A549 (cell line): ENCODE measurements around the gene UST. TPM values are rescaled to one million over a fixed set of nuclear protein-coding genes. Genes with fewer than 3 reads are reported as not detected.

Experiments used
- ATAC-seq, 2 experiments: fragments of 200-7000 bp in 1 of 2; fragments of >200 bp in 1 of 2; cut with Nextera tagmentation in 1 of 2; cut with Tn5 transposase in 1 of 2; 3 replicates each; pipeline versions ENCODE4 v1.8.0 to v1.9.1; 2018 to 2020; ENCODE audit warnings: mild to moderate bottlenecking in 1 of 2, moderate library complexity in 1 of 2
- CTCF ChIA-PET: fragments of 300-600 bp; sonication (Branson Sonifier 250); formaldehyde crosslinking; extraction: SDS; loops from one replicate; lab custom pipeline; 2021; ENCODE audit warnings: antibody characterized with exemption, inconsistent platforms; lab: Yijun Ruan, JAX
- POLR2A ChIA-PET: fragments of 350-600 bp; formaldehyde crosslinking; extraction: SDS; loops from one replicate; lab custom pipeline; 2021; ENCODE audit warnings: antibody characterized with exemption, inconsistent platforms; lab: Yijun Ruan, JAX
- DNase-seq, 2 experiments: peaks; one replicate each; pipeline versions ENCODE4 v3.0.0 to v3.0.0-alpha.2; 2011 to 2016; ENCODE audit warnings: low read depth in 1 of 2, low spot score in 1 of 2
- FAIRE-seq: peaks from 2 replicates; lab custom pipeline; 2011; peaks lifted over from hg19 to GRCh38; lab: Jason Lieb, UNC
- H3K27ac ChIP-seq, 2 experiments: fragments of >200 bp; sonication (Bioruptor Twin); formaldehyde crosslinking; 3 replicates each; pipeline ENCODE4 v1.5.1; 2016 to 2017
- H3K4me1 ChIP-seq: fragments of >200 bp; sonication (Bioruptor Twin); formaldehyde crosslinking; 3 replicates; pipeline ENCODE4 v1.6.1; 2016
- H3K4me2 ChIP-seq: fragments of >200 bp; sonication (Bioruptor Twin); formaldehyde crosslinking; 3 replicates; pipeline ENCODE4 v1.6.1; 2016
- H3K4me3 ChIP-seq: fragments of >200 bp; sonication (Bioruptor Twin); formaldehyde crosslinking; 3 replicates; pipeline ENCODE4 v1.5.1; 2016
- H3K9me3 ChIP-seq: fragments of >200 bp; sonication (Bioruptor Twin); formaldehyde crosslinking; 3 replicates; pipeline ENCODE4 v1.6.1; 2016
- CBX2 ChIP-seq: fragments of 200-600 bp; sonication (generic); IDR thresholded peaks from 2 replicates; pipeline ENCODE4 v1.6.1; 2016; ENCODE audit warnings: low read depth, mild to moderate bottlenecking, borderline replicate concordance
- CHD4 ChIP-seq: fragments of 200-600 bp; sonication (generic); IDR thresholded peaks from 2 replicates; pipeline ENCODE4 v1.6.1; 2016; ENCODE audit warnings: antibody characterized with exemption, mild to moderate bottlenecking, borderline replicate concordance
- EHF ChIP-seq: fragments of 250-450 bp; sonication (Bioruptor Pico); IDR thresholded peaks from 2 replicates; pipeline ENCODE4 v1.5.0; 2020; ENCODE audit warnings: mild to moderate bottlenecking
- EHMT2 ChIP-seq: fragments of 200-600 bp; sonication (generic); IDR thresholded peaks from 2 replicates; pipeline ENCODE4 v1.6.1; 2016; ENCODE audit warnings: antibody characterized with exemption, low read depth, mild to moderate bottlenecking, moderate library complexity
- FOXS1 ChIP-seq: fragments of 250-450 bp; sonication (Bioruptor Pico); IDR thresholded peaks from 2 replicates; pipeline ENCODE4 v1.5.0; 2020; ENCODE audit warnings: mild to moderate bottlenecking, moderate library complexity
- HEYL ChIP-seq: fragments of 250-450 bp; sonication (Bioruptor Pico); IDR thresholded peaks from 2 replicates; pipeline ENCODE4 v1.8.0; 2021; ENCODE audit warnings: mild to moderate bottlenecking, moderate library complexity
- HOXA7 ChIP-seq: fragments of 250-450 bp; sonication (Bioruptor Pico); IDR thresholded peaks from 2 replicates; pipeline ENCODE4 v1.5.0; 2020; ENCODE audit warnings: mild to moderate bottlenecking, moderate library complexity
- HOXB5 ChIP-seq: fragments of 250-450 bp; sonication (Bioruptor Pico); IDR thresholded peaks from 2 replicates; pipeline ENCODE4 v1.5.0; 2020; ENCODE audit warnings: mild to moderate bottlenecking, moderate library complexity
- JUN ChIP-seq, 2 experiments: fragments of >200 bp; sonication (Bioruptor Twin); formaldehyde crosslinking; IDR thresholded peaks; 2 replicates in 1 of 2; 3 replicates in 1 of 2; pipeline ENCODE4 v1.6.1; 2016 to 2017
- JUNB ChIP-seq: fragments of >200 bp; sonication (Bioruptor Twin); formaldehyde crosslinking; IDR thresholded peaks from 2 replicates; pipeline ENCODE4 v1.6.1; 2016
- KDM1A ChIP-seq: fragments of 200-600 bp; sonication (generic); IDR thresholded peaks from 2 replicates; pipeline ENCODE4 v1.6.1; 2016; ENCODE audit warnings: low read depth, mild to moderate bottlenecking
- MAZ ChIP-seq: fragments of 150-350 bp; IDR thresholded peaks from 2 replicates; pipeline ENCODE4 v1.6.1; 2014; ENCODE audit warnings: antibody characterized with exemption, low read depth, low read length, borderline replicate concordance
- MYC ChIP-seq: IDR thresholded peaks from 2 replicates; pipeline ENCODE4 v1.6.1; 2012; ENCODE audit warnings: mild to moderate bottlenecking, inconsistent platforms, low read length, improper control_type of control experiment, borderline replicate concordance
- NFE2L2 ChIP-seq: fragments of 150-350 bp; conservative IDR thresholded peaks from 2 replicates; pipeline ENCODE4 v1.6.1; 2014; ENCODE audit warnings: low read length
- NPAS2 ChIP-seq: fragments of 250-450 bp; sonication (Bioruptor Pico); IDR thresholded peaks from 2 replicates; pipeline ENCODE4 v1.8.0; 2022; ENCODE audit warnings: mild to moderate bottlenecking, moderate library complexity, borderline replicate concordance
- RAD21 ChIP-seq, 2 experiments: fragments of >200 bp in 1 of 2; sonication (Bioruptor Twin) in 1 of 2; formaldehyde crosslinking in 1 of 2; IDR thresholded peaks in 1 of 2; conservative IDR thresholded peaks in 1 of 2; 2 replicates in 1 of 2; 3 replicates in 1 of 2; pipeline ENCODE4 v1.6.1; 2012 to 2018; ENCODE audit warnings: inconsistent platforms in 1 of 2
- RARB ChIP-seq: fragments of 250-450 bp; sonication (Bioruptor Pico); IDR thresholded peaks from 2 replicates; pipeline ENCODE4 v1.8.0; 2021; ENCODE audit warnings: mild to moderate bottlenecking, moderate library complexity
- RCOR1 ChIP-seq: fragments of 150-350 bp; IDR thresholded peaks from 2 replicates; pipeline ENCODE4 v1.6.1; 2014; ENCODE audit warnings: antibody characterized with exemption, low read length, low read depth
- RFX5 ChIP-seq: fragments of 450-650 bp; IDR thresholded peaks from 2 replicates; pipeline ENCODE4 v1.7.1; 2014; ENCODE audit warnings: antibody characterized with exemption, mild to moderate bottlenecking, moderate library complexity
- SMC3 ChIP-seq: fragments of >200 bp; sonication (Bioruptor Twin); formaldehyde crosslinking; IDR thresholded peaks from 3 replicates; pipeline ENCODE4 v1.6.1; 2018; ENCODE audit warnings: inconsistent platforms
- TFCP2L1 ChIP-seq: fragments of 250-450 bp; sonication (Bioruptor Pico); IDR thresholded peaks from 2 replicates; pipeline ENCODE4 v1.5.0; 2021; ENCODE audit warnings: mild to moderate bottlenecking
- ZC3H11A ChIP-seq: fragments of 450-650 bp; IDR thresholded peaks from 2 replicates; pipeline ENCODE4 v1.6.1; 2014; ENCODE audit warnings: antibody characterized with exemption, mild to moderate bottlenecking
- ZFP36 ChIP-seq: fragments of 450-650 bp; IDR thresholded peaks from 2 replicates; pipeline ENCODE4 v1.6.1; 2014; ENCODE audit warnings: borderline replicate concordance; ENCODE audit not compliant: partially characterized antibody
- ZNF302 ChIP-seq: fragments of 250-450 bp; sonication (Bioruptor Pico); IDR thresholded peaks from 2 replicates; pipeline ENCODE4 v1.9.0; 2021; ENCODE audit warnings: inconsistent platforms, mild to moderate bottlenecking, moderate library complexity
- ZSCAN20 ChIP-seq: fragments of 250-450 bp; sonication (Bioruptor Pico); IDR thresholded peaks from 2 replicates; pipeline ENCODE4 v1.8.0; 2022; ENCODE audit warnings: mild to moderate bottlenecking, moderate library complexity
- WGBS: methylation state at CpG from one replicate; pipeline ENCODE4 v1.1.6; 2017; ENCODE audit errors: missing lambda C conversion rate; 5-methylcytosine and 5-hydroxymethylcytosine counted together
- polyA plus RNA-seq, 4 experiments: library from polyadenylated mRNA; depleted of rRNA in 3 of 4; stranded (reverse); fragments of >200 nt; fragmentation: RNase III in 1 of 4; extraction: RNeasy Plus Mini Kit Qiagen cat#74134 plus additional on column Dnase treatment in 1 of 4; gene quantifications; 2 replicates in 3 of 4; 3 replicates in 1 of 4; pipeline ENCODE4 v1.2.3, GENCODE V29; 2011 to 2017
- TF ChIP-seq, protein P1 (sequence below): IDR thresholded peaks from 2 replicates; pipeline ENCODE4 v1.6.1; 2012
- TF ChIP-seq, protein P2 (sequence below): IDR thresholded peaks from 2 replicates; pipeline ENCODE4 v1.6.1; 2012; ENCODE audit warnings: low read depth, borderline replicate concordance

The UST gene
- polyA plus RNA-seq, 2 of the 4 experiments (the other 2 are of a cell fraction): 0.54 to 1.7 TPM

GRCh38 chr6:148979014-148979901, 232.4 kb downstream of the UST start (continued):
- TF ChIP-seq RCOR1 (no peak), KDM1A (no peak)

GRCh38 chr6:148980234-148980633, 233.4 kb downstream of the UST start:
- WGBS: 69% methylated on average over 3 of the region's 3 CpGs
- TF ChIP-seq NFE2L2 (no peak), ZSCAN20 (CRISPR knock-in tag) (no peak), RAD21 (conservative IDR thresholded peaks at IDR 0.05 in 1 of 2, IDR thresholded peaks at IDR 0.05 in 1 of 2) (no peak), RFX5 (no peak), SMC3 (no peak), HEYL (CRISPR knock-in tag) (no peak), HOXA7 (CRISPR knock-in tag) (no peak), JUN (IDR thresholded peaks at IDR 0.05) (no peak), FOXS1 (CRISPR knock-in tag) (no peak), MYC (no peak), NPAS2 (no peak)
- TF ChIP-seq, protein P1, sequence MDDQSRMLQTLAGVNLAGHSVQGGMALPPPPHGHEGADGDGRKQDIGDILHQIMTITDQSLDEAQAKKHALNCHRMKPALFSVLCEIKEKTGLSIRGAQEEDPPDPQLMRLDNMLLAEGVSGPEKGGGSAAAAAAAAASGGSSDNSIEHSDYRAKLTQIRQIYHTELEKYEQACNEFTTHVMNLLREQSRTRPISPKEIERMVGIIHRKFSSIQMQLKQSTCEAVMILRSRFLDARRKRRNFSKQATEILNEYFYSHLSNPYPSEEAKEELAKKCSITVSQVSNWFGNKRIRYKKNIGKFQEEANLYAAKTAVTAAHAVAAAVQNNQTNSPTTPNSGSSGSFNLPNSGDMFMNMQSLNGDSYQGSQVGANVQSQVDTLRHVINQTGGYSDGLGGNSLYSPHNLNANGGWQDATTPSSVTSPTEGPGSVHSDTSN: no peak
- TF ChIP-seq, protein P2, sequence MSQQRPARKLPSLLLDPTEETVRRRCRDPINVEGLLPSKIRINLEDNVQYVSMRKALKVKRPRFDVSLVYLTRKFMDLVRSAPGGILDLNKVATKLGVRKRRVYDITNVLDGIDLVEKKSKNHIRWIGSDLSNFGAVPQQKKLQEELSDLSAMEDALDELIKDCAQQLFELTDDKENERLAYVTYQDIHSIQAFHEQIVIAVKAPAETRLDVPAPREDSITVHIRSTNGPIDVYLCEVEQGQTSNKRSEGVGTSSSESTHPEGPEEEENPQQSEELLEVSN: no peak
- TF ChIP-seq, all 56 proteins: peak for 0
- no peaks in the 10 kb centered on the region for H3K9me3 ChIP-seq
- no peak for FAIRE-seq
- no peak overlapping the region for H3K4me3 ChIP-seq
- ATAC-seq: no peak
- H3K4me1 ChIP-seq: no peaks in the 10 kb centered on the region
- ChIA-PET CTCF (interaction anchor here (1.3 kb wide), 2 partner anchors 10 to 49 kb away, joined by 3 to 4 read pairs; no protein-coding TSS in a partner anchor), POLR2A (no interaction called here)
- no peak overlapping the region for H3K4me2 ChIP-seq
- H3K27ac ChIP-seq: no peak overlapping the region
- no peak for DNase-seq

GRCh38 chr6:148981515-148981914, 234.7 kb downstream of the UST start:
- Histone ChIP-seq H3K4me2 (no peak overlapping the region), H3K4me3 (no peak overlapping the region), H3K9me3 (no peaks in the 10 kb centered on the region), H3K4me1 (no peaks in the 10 kb centered on the region), H3K27ac (no peak overlapping the region)
- ATAC-seq (no peak), FAIRE-seq (no peak), DNase-seq (no peak)
- ChIA-PET CTCF (no interaction called here), POLR2A (no interaction called here)
- TF ChIP-seq ZC3H11A (no peak), CHD4 (no peak), ZFP36 (no peak), RCOR1 (no peak)
- 25% methylated on average over 3 of the region's 3 CpGs for WGBS

- no peaks in the 10 kb centered on the region for H3K4me1 ChIP-seq
- WGBS: 73% methylated on average over 9 of the region's 9 CpGs
- no peak overlapping the region for H3K4me2 ChIP-seq
- H3K4me3 ChIP-seq: no peak overlapping the region
- ChIA-PET CTCF (interaction anchor here (1.4 kb wide), 1 partner anchor 9 kb away, joined by 3 read pairs; no protein-coding TSS in a partner anchor), POLR2A (no interaction called here)
- FAIRE-seq (no peak), ATAC-seq (no peak), DNase-seq (no peak)
- no peak overlapping the region for H3K27ac ChIP-seq
- TF ChIP-seq RARB (CRISPR knock-in tag): no peak
- no peak for TF ChIP-seq TFCP2L1 (CRISPR knock-in tag)
- no peak for TF ChIP-seq NPAS2
- TF ChIP-seq EHF: no peak
- TF ChIP-seq MAZ: no peak
- TF ChIP-seq JUNB: no peak
- TF ChIP-seq HOXB5 (CRISPR knock-in tag): no peak
- no peak for TF ChIP-seq HOXA7 (CRISPR knock-in tag)
- no peak for TF ChIP-seq ZFP36
- no peak for TF ChIP-seq CBX2
- TF ChIP-seq EHMT2: no peak
- TF ChIP-seq ZNF302 (CRISPR knock-in tag): no peak
- H3K9me3 ChIP-seq: no peaks in the 10 kb centered on the region
These were observed 236.4 kb downstream of the UST start for GRCh38 chr6:148983101-148983761.
